ENCODE results near the gene FGF14.

The FGF14 gene

DNA sequence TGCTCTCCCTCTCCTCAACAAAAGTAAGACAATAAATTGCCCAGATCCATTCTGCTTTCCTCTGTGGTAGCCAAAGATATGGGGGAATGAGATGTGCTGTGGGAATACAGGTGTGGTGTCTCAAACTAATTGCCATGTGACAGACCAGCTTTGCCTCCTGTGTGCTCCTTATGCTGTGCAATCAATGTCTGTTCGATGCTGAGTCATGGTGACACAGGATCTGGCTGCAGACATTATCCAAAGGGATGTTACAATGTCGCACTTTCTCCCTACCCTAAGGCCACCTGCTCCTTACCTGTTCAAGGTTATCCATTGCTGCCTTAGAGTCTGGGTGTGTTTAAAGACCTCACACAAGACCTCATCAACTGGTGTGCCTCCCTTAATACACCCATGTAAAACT is 32.5 kb downstream of the FGF14 start:
- H3K4me1 ChIP-seq (ENCODE audit: low read length), result peaks cover 3% of the 10 kb centered on the region; the same call in 1 of the 2 replicates
- no peaks in the 10 kb centered on the region for H3K9me3 ChIP-seq (ENCODE audit: insufficient read depth, low read length)
- no peak overlapping the region for H3K9ac ChIP-seq (ENCODE audit: low read length)
- no peaks in the 10 kb centered on the region for H3K27me3 ChIP-seq (ENCODE audit: low read depth, low read length)
- no peaks in the 10 kb centered on the region for H4K20me1 ChIP-seq (ENCODE audit: insufficient read depth, low read length)
- H3K36me3 ChIP-seq (replicated peaks; ENCODE audit: low read depth, low read length), result no peaks in the 10 kb centered on the region
- H3K4me3 ChIP-seq (ENCODE audit: low read length), result no peak overlapping the region
- no peak overlapping the region for H3K4me2 ChIP-seq (ENCODE audit: low read length)
- H3K27ac ChIP-seq (ENCODE audit: low read length), result no peak overlapping the region
- H3K79me2 ChIP-seq (ENCODE audit: low read length), result no peaks in the 10 kb centered on the region
- no peak overlapping the region for H2AFZ ChIP-seq (ENCODE audit: low read depth, low read length)
- TF ChIP-seq EZH2phosphoT487 (IDR thresholded peaks at IDR 0.05; ENCODE audit: low read depth), result no peak
- TF ChIP-seq, protein P1, sequence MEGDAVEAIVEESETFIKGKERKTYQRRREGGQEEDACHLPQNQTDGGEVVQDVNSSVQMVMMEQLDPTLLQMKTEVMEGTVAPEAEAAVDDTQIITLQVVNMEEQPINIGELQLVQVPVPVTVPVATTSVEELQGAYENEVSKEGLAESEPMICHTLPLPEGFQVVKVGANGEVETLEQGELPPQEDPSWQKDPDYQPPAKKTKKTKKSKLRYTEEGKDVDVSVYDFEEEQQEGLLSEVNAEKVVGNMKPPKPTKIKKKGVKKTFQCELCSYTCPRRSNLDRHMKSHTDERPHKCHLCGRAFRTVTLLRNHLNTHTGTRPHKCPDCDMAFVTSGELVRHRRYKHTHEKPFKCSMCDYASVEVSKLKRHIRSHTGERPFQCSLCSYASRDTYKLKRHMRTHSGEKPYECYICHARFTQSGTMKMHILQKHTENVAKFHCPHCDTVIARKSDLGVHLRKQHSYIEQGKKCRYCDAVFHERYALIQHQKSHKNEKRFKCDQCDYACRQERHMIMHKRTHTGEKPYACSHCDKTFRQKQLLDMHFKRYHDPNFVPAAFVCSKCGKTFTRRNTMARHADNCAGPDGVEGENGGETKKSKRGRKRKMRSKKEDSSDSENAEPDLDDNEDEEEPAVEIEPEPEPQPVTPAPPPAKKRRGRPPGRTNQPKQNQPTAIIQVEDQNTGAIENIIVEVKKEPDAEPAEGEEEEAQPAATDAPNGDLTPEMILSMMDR (IDR thresholded peaks at IDR 0.05; ENCODE audit: low read depth, low read length), result no peak

DNA sequence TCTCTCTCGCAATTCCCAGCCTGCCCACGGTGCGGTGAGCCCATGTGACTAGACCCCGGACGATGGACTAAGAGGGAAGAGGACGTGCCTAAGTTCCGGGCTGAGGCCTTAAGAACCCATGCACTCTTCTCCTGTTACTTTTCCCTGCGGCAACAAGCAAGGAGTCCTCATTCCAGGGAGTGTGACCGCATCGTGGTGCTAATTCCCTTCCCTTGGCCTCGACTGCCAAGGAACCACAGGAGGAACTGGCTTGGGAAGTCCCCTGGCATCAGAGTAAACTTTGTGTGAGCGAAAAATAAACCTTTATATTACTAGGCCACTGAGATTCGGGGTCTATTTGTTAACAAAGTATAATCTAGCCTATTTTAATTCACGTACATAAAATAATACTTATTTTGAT is 34.0 kb downstream of the FGF14 start:
- Histone ChIP-seq H3K4me3 (ENCODE audit: low read length) (no peak overlapping the region), H3K9me3 (ENCODE audit: insufficient read depth, low read length) (no peaks in the 10 kb centered on the region), H3K36me3 (replicated peaks; ENCODE audit: low read depth, low read length) (no peaks in the 10 kb centered on the region), H3K79me2 (ENCODE audit: low read length) (no peaks in the 10 kb centered on the region), H3K27ac (ENCODE audit: low read length) (no peak overlapping the region), H3K4me2 (ENCODE audit: low read length) (no peak overlapping the region), H4K20me1 (ENCODE audit: insufficient read depth, low read length) (no peaks in the 10 kb centered on the region), H3K9ac (ENCODE audit: low read length) (no peak overlapping the region), H3K27me3 (ENCODE audit: low read depth, low read length) (no peaks in the 10 kb centered on the region), H2AFZ (ENCODE audit: low read depth, low read length) (no peak overlapping the region), H3K4me1 (ENCODE audit: low read length) (peaks cover 3% of the 10 kb centered on the region; the same call in 1 of the 2 replicates)
- no peak for TF ChIP-seq EZH2phosphoT487 (IDR thresholded peaks at IDR 0.05; ENCODE audit: low read depth)
- TF ChIP-seq, protein P1 (IDR thresholded peaks at IDR 0.05; ENCODE audit: low read depth, low read length), result no peak

DNA sequence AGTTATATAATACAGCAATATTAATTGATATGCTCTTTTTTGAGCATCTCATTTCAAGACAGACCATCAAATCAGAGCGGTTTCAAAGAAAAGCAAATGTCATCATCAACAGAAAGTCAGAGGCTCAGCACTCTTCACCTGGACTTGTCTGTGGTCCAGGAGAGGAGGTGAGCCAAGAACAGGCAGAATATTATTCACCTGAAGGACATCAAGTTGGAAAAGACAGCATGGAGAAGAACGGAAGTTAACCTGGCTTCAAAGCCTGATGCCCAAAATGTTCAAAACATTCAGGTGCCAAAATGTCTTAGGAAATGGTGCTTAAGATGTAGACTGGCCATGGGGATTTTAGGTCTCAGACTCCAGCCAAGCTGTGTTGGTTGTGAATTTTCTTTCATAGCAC is 40.7 kb downstream of the FGF14 start:
- Histone ChIP-seq H3K4me1 (ENCODE audit: low read length) (no peaks in the 10 kb centered on the region), H3K9me3 (ENCODE audit: insufficient read depth, low read length) (no peaks in the 10 kb centered on the region), H3K27ac (ENCODE audit: low read length) (no peak overlapping the region), H4K20me1 (ENCODE audit: insufficient read depth, low read length) (no peaks in the 10 kb centered on the region), H3K27me3 (ENCODE audit: low read depth, low read length) (no peaks in the 10 kb centered on the region), H3K79me2 (ENCODE audit: low read length) (no peaks in the 10 kb centered on the region), H3K36me3 (replicated peaks; ENCODE audit: low read depth, low read length) (no peaks in the 10 kb centered on the region), H3K9ac (ENCODE audit: low read length) (no peak overlapping the region), H3K4me2 (ENCODE audit: low read length) (no peak overlapping the region), H3K4me3 (ENCODE audit: low read length) (no peak overlapping the region), H2AFZ (ENCODE audit: low read depth, low read length) (no peak overlapping the region)
- TF ChIP-seq EZH2phosphoT487 (IDR thresholded peaks at IDR 0.05; ENCODE audit: low read depth), result no peak
- TF ChIP-seq, protein P1 (IDR thresholded peaks at IDR 0.05; ENCODE audit: low read depth, low read length), result no peak

- H4K20me1 ChIP-seq (ENCODE audit: insufficient read depth, low read length), result no peaks in the 10 kb centered on the region
- H3K79me2 ChIP-seq (ENCODE audit: low read length), result no peaks in the 10 kb centered on the region
- no peaks in the 10 kb centered on the region for H3K4me1 ChIP-seq (ENCODE audit: low read length)
- no peak overlapping the region for H3K9ac ChIP-seq (ENCODE audit: low read length)
- H3K9me3 ChIP-seq (ENCODE audit: insufficient read depth, low read length), result no peaks in the 10 kb centered on the region
- no peaks in the 10 kb centered on the region for H3K36me3 ChIP-seq (replicated peaks; ENCODE audit: low read depth, low read length)
- TF ChIP-seq, protein P1 (IDR thresholded peaks at IDR 0.05; ENCODE audit: low read depth, low read length), result no peak
- no peak for TF ChIP-seq EZH2phosphoT487 (IDR thresholded peaks at IDR 0.05; ENCODE audit: low read depth)
- H2AFZ ChIP-seq (ENCODE audit: low read depth, low read length), result no peak overlapping the region
- H3K4me2 ChIP-seq (ENCODE audit: low read length), result no peak overlapping the region
- no peak overlapping the region for H3K4me3 ChIP-seq (ENCODE audit: low read length)
- H3K27ac ChIP-seq (ENCODE audit: low read length), result no peak overlapping the region
- H3K27me3 ChIP-seq (ENCODE audit: low read depth, low read length), result no peaks in the 10 kb centered on the region
These were observed 42.6 kb downstream of the FGF14 start for GRCh38 chr13:102359264-102359663.
